HL-60/S4 treated with phorbol 12-myristate 13-acetate at 8.2 ng/mL for 4 days and 3 days (cell line): ENCODE measurements around the gene KL.

Source experiments
- in situ Hi-C: fragments of 300-500 bp; cut with MboI; formaldehyde crosslinking; loops from 2 replicates; pipeline ENCODE4 v1.15.0; 2022; ENCODE audit warnings: low sequenced_read_pairs

KL gene

GRCh38 chr13:33109271-33109697, 93.1 kb downstream of the KL start:
- in situ Hi-C loops = no loop called here

GRCh38 chr13:33109801-33110200, 93.6 kb downstream of the KL start:
- in situ Hi-C loops = no loop called here

- in situ Hi-C loops = no loop called here
Measured at GRCh38 chr13:33110386-33110712, 94.1 kb downstream of the KL start.

GRCh38 chr13:33110713-33111413, 94.6 kb downstream of the KL start:
- in situ Hi-C loops = no loop called here

- in situ Hi-C loops = no loop called here
Measured at GRCh38 chr13:33111414-33112110, 95.3 kb downstream of the KL start.

GRCh38 chr13:33112766-33113165, 96.5 kb downstream of the KL start:
- in situ Hi-C loops = no loop called here

- in situ Hi-C loops = no loop called here
Measured at GRCh38 chr13:33114146-33114545, 97.9 kb downstream of the KL start.

GRCh38 chr13:33115274-33115673, 99.1 kb downstream of the KL start:
- in situ Hi-C loops = no loop called here
